Endodermal cell (in vitro differentiated cells): ENCODE measurements around the gene UBE2G1. TPM values are rescaled to one million over a fixed set of nuclear protein-coding genes. Genes with fewer than 3 reads are reported as not detected.

Source experiments
- DNase-seq: peaks from one replicate; pipeline ENCODE4 v3.0.0-alpha.2; 2017
- H3K27ac ChIP-seq: 2 replicates; pipeline ENCODE4 v1.5.1; 2013; ENCODE audit warnings: mild to moderate bottlenecking, low read depth, low read length, moderate library complexity
- H3K27me3 ChIP-seq: 2 replicates; pipeline ENCODE4 v1.6.1; 2013; ENCODE audit warnings: mild to moderate bottlenecking, low read length, moderate library complexity; ENCODE audit not compliant: insufficient read depth, control insufficient read depth, poor library complexity, severe bottlenecking
- H3K36me3 ChIP-seq: 2 replicates; pipeline ENCODE4 v1.7.0; 2013; ENCODE audit warnings: mild to moderate bottlenecking, low read length, moderate library complexity; ENCODE audit not compliant: control insufficient read depth, insufficient read depth
- H3K4me1 ChIP-seq: one replicate; pipeline ENCODE4 v1.7.0; 2013; ENCODE audit warnings: low read length; ENCODE audit not compliant: control insufficient read depth, insufficient read depth
- H3K4me3 ChIP-seq: 2 replicates; pipeline ENCODE4 v1.5.1; 2013; ENCODE audit warnings: mild to moderate bottlenecking, low read length, moderate library complexity
- H3K9ac ChIP-seq: 2 replicates; pipeline ENCODE4 v1.6.1; 2013; ENCODE audit warnings: mild to moderate bottlenecking, low read length, moderate library complexity; ENCODE audit not compliant: poor library complexity, severe bottlenecking; ENCODE audit errors: extremely low read depth
- H3K9me3 ChIP-seq: 2 replicates; pipeline ENCODE4 v1.6.1; 2013; ENCODE audit warnings: mild to moderate bottlenecking, low read length, moderate library complexity; ENCODE audit not compliant: control insufficient read depth
- H3K27ac Mint-ChIP-seq: 2 replicates; pipeline ENCODE4 v1.8.0; 2020; ENCODE audit warnings: mixed read lengths
- H3K27me3 Mint-ChIP-seq: 2 replicates; pipeline ENCODE4 v1.8.0; 2021; ENCODE audit warnings: mild to moderate bottlenecking, mixed read lengths; ENCODE audit not compliant: insufficient read depth
- H3K36me3 Mint-ChIP-seq: 2 replicates; pipeline ENCODE4 v1.8.0; 2020; ENCODE audit warnings: low read depth, mixed read lengths
- H3K4me1 Mint-ChIP-seq: 2 replicates; pipeline ENCODE4 v1.8.0; 2020; ENCODE audit warnings: mixed read lengths
- H3K4me3 Mint-ChIP-seq: 2 replicates; pipeline ENCODE4 v1.8.0; 2020; ENCODE audit warnings: mild to moderate bottlenecking, moderate library complexity, mixed read lengths
- H3K9me3 Mint-ChIP-seq: 2 replicates; pipeline ENCODE4 v1.8.0; 2020; ENCODE audit warnings: mild to moderate bottlenecking, mixed read lengths
- CTCF ChIP-seq: fragments of 200-600 bp; sonication (generic); conservative IDR thresholded peaks from 2 replicates; pipeline ENCODE4 v1.5.0; 2021; ENCODE audit warnings: antibody characterized with exemption, mild to moderate bottlenecking
- WGBS, 2 experiments: methylation state at CpG; one replicate each; pipeline versions ENCODE4 v1.1.5 to v1.1.7; 2013; ENCODE audit warnings: missing lambda C conversion rate in 2 of 2, mixed read lengths in 1 of 2; ENCODE audit not compliant: insufficient coverage in 1 of 2, insufficient read length in 1 of 2; 5-methylcytosine and 5-hydroxymethylcytosine counted together
- total RNA-seq, 2 donors: library from RNA; stranded (reverse); fragmentation: NEBNext Ultra II Directional in 1 of 2; extraction: Animal tissue kit (Norgen Biotek cat#: 25700) in 1 of 2; gene quantifications; 2 replicates in 1 of 2; 3 replicates in 1 of 2; pipeline ENCODE4 v1.2.1, GENCODE V29; 2021

UBE2G1 gene
- total RNA-seq, 2 donors from 2014 or later: 85.5 to 104 TPM

- Histone ChIP-seq H3K9me3 (no peaks in the 10 kb centered on the region), H3K27me3 (no peaks in the 10 kb centered on the region), H3K4me3 (no peak overlapping the region), H3K27ac (no peak overlapping the region), H3K36me3 (peaks cover 26% of the 10 kb centered on the region), H3K4me1 (peaks cover 8% of the 10 kb centered on the region), H3K9ac (no peak overlapping the region)
- Mint-ChIP-seq H3K36me3 (peaks cover 30% of the 10 kb centered on the region), H3K4me1 (peaks cover 22% of the 10 kb centered on the region), H3K27ac (no peak overlapping the region), H3K27me3 (no peaks in the 10 kb centered on the region), H3K4me3 (no peak overlapping the region), H3K9me3 (peaks cover 5% of the 10 kb centered on the region)
- no peak for TF ChIP-seq CTCF
- no peak for DNase-seq
- 86 to 91% methylated on average over 4 to 7 of the region's 7 CpGs for WGBS, 2 experiments
Measured at GRCh38 chr17:4331614-4332013, 34.9 kb downstream of the UBE2G1 start.

DNA sequence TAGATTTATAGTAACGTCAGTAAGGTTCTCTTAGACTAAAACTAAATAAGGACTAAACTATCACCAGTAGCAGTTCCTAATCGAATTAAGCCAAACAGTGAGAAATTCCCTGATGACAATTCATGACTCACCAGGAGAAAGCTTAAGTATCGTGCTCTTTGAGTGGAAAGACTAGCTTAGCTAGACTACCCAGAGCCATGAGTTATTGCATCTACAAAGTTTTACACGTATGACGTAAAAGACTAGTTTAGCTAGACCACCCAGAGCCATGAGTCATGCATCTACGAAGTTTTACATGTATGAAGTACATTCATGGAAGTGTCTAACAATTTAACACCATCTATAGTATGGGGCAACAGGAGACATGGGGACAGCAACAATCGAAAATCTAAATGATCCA, 36.6 kb downstream of the UBE2G1 start:
- Mint-ChIP-seq H3K4me3 (no peak overlapping the region), H3K36me3 (peaks cover 42% of the 10 kb centered on the region), H3K9me3 (peaks cover 16% of the 10 kb centered on the region), H3K4me1 (peaks cover 22% of the 10 kb centered on the region), H3K27me3 (no peaks in the 10 kb centered on the region), H3K27ac (peak overlapping the region; percentile 74)
- Histone ChIP-seq H3K27ac (no peak overlapping the region), H3K27me3 (no peaks in the 10 kb centered on the region), H3K4me3 (peak overlapping the region; percentile 42), H3K4me1 (peaks cover 8% of the 10 kb centered on the region), H3K36me3 (peaks cover 29% of the 10 kb centered on the region), H3K9ac (no peak overlapping the region), H3K9me3 (no peaks in the 10 kb centered on the region)
- no peak for TF ChIP-seq CTCF
- 85 to 90% methylated on average over 5 to 6 of the region's 7 CpGs for whole genome bisulfite sequencing, 2 experiments
- DNase-seq: no peak

DNA sequence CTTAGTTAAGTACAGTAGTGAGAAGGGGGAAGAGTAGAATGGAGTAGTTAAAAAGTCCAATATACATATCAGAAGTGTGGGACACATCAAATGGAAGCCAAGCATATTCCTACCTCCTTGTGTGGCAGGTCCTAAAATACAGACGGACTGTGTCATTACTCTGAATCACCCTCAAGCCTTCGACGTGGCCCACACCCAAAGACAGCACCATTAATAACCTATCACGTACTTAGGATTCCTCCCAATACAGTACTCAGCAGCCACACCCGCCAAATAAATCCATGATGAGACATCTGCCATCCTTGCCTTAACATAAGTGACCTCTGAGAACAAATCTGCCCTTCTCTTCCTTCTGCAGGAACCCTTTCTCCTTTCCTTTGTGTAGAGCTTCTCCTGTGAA, 38.9 kb downstream of the UBE2G1 start:
- H3K9ac ChIP-seq: no peak overlapping the region
- no peak overlapping the region for H3K27ac ChIP-seq
- Mint-ChIP-seq H3K4me1 (peaks cover 14% of the 10 kb centered on the region), H3K27ac (peak overlapping the region; percentile 13), H3K9me3 (peaks cover 16% of the 10 kb centered on the region), H3K36me3 (peaks cover 40% of the 10 kb centered on the region), H3K4me3 (no peak overlapping the region), H3K27me3 (no peaks in the 10 kb centered on the region)
- H3K9me3 ChIP-seq: no peaks in the 10 kb centered on the region
- H3K4me1 ChIP-seq: peaks cover 4% of the 10 kb centered on the region
- H3K4me3 ChIP-seq: no peak overlapping the region
- H3K27me3 ChIP-seq: no peaks in the 10 kb centered on the region
- no peak for TF ChIP-seq CTCF
- whole genome bisulfite sequencing, 2 experiments: 95 to 96% methylated on average over 5 of the region's 5 CpGs
- DNase-seq: no peak
- peaks cover 23% of the 10 kb centered on the region for H3K36me3 ChIP-seq
